Cardiac fibroblast (primary cell): ENCODE results near the gene TDRD12.

Source experiments
- DNase-seq, 2 donors: peaks; one replicate each; pipeline versions ENCODE4 v3.0.0 to v3.0.0-alpha.2; 2010; ENCODE audit warnings: low read depth in 2 of 2
- H3K4me3 ChIP-seq, 2 donors: replicated peaks in 1 of 2; 1 replicate in 1 of 2; 2 replicates in 1 of 2; pipeline ENCODE4 v1.5.1; 2011; ENCODE audit warnings: low read depth in 2 of 2, low read length in 2 of 2, mild to moderate bottlenecking in 2 of 2, moderate library complexity in 1 of 2
- TF ChIP-seq, protein P1 (sequence below): IDR thresholded peaks from one replicate; pipeline ENCODE4 v1.5.1; 2011; ENCODE audit warnings: low read depth, mild to moderate bottlenecking, low read length, inconsistent platforms

Gene TDRD12

GRCh38 chr19:32718286-32718685 is 1.3 kb upstream of the TDRD12 start:
- TF ChIP-seq, protein P1, sequence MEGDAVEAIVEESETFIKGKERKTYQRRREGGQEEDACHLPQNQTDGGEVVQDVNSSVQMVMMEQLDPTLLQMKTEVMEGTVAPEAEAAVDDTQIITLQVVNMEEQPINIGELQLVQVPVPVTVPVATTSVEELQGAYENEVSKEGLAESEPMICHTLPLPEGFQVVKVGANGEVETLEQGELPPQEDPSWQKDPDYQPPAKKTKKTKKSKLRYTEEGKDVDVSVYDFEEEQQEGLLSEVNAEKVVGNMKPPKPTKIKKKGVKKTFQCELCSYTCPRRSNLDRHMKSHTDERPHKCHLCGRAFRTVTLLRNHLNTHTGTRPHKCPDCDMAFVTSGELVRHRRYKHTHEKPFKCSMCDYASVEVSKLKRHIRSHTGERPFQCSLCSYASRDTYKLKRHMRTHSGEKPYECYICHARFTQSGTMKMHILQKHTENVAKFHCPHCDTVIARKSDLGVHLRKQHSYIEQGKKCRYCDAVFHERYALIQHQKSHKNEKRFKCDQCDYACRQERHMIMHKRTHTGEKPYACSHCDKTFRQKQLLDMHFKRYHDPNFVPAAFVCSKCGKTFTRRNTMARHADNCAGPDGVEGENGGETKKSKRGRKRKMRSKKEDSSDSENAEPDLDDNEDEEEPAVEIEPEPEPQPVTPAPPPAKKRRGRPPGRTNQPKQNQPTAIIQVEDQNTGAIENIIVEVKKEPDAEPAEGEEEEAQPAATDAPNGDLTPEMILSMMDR, result no peak
- no peak for DNase-seq
- no peak overlapping the region for H3K4me3 ChIP-seq

DNA sequence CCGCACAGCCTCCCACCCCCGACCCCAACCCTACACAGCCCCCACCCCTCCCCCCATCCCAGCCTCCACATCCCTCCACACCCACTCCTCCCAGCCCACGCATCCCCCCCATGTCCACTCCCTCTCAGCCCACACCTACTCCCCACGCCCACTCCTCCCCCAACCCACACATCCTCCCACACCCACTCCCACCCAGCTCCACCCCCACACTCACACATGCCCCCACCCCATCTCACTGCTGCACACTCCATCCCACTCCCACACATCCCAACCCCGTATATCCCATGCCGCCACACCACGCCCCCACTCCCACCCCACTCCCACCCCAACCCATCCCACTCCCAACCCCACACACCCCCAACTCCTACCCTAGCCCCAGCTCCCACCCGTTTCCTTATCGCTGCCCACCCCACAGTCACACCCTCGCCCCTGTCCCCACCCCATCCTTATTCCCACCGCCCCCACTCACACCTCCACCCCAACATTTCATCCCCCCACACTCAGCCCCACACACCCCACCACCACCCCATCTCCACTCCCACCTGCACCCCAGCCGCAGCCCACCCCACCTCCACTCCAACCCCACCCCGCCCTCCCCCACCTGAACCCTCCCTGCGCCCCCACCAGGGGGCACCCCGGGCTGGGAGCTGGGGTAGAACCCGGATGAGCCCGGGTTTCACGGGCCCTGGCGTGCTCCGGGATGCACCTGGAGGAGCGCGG is 809 bp downstream of the TDRD12 start:
- TF ChIP-seq, protein P1, result no peak
- no peak for DNase-seq
- no peak overlapping the region for H3K4me3 ChIP-seq

DNA sequence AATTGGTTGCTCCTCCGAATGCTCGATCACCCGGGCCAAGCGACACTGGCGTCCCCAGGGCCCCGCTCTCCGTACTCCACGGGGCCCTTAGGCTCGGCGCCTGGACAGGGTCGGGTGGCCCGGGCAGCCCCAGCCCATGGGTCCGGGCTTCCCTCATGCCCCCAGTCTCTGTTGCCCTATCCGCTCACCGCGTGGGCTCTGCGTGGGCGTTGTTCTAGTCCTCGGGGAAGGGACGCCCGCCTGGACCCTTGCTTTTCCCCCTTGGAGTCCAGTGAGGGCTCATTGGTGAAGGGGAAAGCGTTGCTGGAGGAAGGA is 1.3 kb downstream of the TDRD12 start:
- TF ChIP-seq, protein P1, result no peak
- no peak for DNase-seq
- H3K4me3 ChIP-seq, result no peak overlapping the region

DNA sequence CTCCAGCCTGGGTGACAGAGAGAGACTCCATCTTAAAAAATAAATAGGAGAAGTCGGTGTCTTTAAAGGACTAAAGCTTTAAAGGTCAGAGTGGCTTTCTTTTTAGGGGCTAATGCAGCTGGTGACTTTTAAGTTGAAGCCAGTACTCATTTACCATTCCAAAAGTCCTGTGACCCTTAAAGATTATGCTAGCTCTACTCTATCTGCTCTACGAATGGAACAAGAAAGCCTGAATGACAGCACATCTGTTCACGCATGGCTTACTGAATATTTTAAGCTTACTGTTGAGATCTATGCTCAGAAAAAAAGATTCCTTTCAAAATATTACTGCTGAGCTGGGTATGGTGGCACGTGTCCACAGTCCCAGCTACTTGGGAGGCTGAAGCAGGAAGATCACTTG is 16.4 kb downstream of the TDRD12 start:
- no peak for DNase-seq
- no peak overlapping the region for H3K4me3 ChIP-seq
- TF ChIP-seq, protein P1, result no peak

GRCh38 chr19:32743021-32743420 is 23.5 kb downstream of the TDRD12 start:
- H3K4me3 ChIP-seq, result no peak overlapping the region
- TF ChIP-seq, protein P1, result no peak
- no peak for DNase-seq

GRCh38 chr19:32743447-32743846 is 23.9 kb downstream of the TDRD12 start:
- H3K4me3 ChIP-seq, result no peak overlapping the region
- DNase-seq, result no peak
- TF ChIP-seq, protein P1, result no peak
